ENCODE results near the gene POC1A. TPM values are rescaled to one million over a fixed set of nuclear protein-coding genes. Genes with fewer than 3 reads are reported as not detected.
"Not testable (repeated sequence)": the region's sequence is repeated elsewhere in the genome, so short reads cannot be mapped to it uniquely, and the experiment has no call there.

The POC1A gene
- total RNA-seq, 1 donor from 2014 or later, result 4.7 TPM

GRCh38 chr3:52171514-52172261 is 17.5 kb upstream of the POC1A start:
- no peak for TF ChIP-seq CTCF (IDR thresholded peaks at IDR 0.05; ENCODE audit: insufficient read depth, low read length, poor library complexity, severe bottlenecking)
- H3K4me3 ChIP-seq (ENCODE audit: low read depth, low read length), result no peak overlapping the region
- H3K27me3 ChIP-seq (ENCODE audit: control insufficient read depth, insufficient read depth, low read length), result no peaks in the 10 kb centered on the region
- H3K36me3 ChIP-seq (ENCODE audit: control insufficient read depth, insufficient read depth, low read length), result no peaks in the 10 kb centered on the region
- no peak for DNase-seq (ENCODE audit: low read depth)

DNA sequence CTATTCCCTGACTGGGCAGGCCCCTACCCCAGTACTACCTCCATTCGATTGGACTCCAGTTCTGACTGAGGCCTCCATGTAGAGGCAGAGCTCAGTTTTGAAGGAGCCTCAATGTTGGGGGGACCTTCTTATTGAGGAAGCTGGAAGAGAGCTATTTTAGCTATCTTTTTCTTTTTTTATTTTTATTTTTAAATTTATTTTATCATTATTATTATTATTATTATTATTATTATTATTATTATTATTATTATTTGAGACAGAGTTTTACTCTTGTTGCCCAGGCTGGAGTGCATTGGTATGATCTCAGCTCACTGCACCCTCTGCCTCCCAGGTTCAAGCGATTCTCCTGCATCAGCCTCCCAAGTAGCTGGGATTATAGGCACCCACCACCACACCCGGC is 16.0 kb upstream of the POC1A start:
- H3K27me3 ChIP-seq (ENCODE audit: control insufficient read depth, insufficient read depth, low read length); DNase-seq (ENCODE audit: low read depth); H3K36me3 ChIP-seq (ENCODE audit: control insufficient read depth, insufficient read depth, low read length); H3K4me3 ChIP-seq (ENCODE audit: low read depth, low read length): not testable (repeated sequence)

- Histone ChIP-seq H3K4me3 (ENCODE audit: low read depth, low read length) (no peak overlapping the region), H3K27me3 (ENCODE audit: control insufficient read depth, insufficient read depth, low read length) (no peaks in the 10 kb centered on the region), H3K36me3 (ENCODE audit: control insufficient read depth, insufficient read depth, low read length) (no peaks in the 10 kb centered on the region)
- no peak for DNase-seq (ENCODE audit: low read depth)
- TF ChIP-seq CTCF (IDR thresholded peaks at IDR 0.05; ENCODE audit: insufficient read depth, low read length, poor library complexity, severe bottlenecking), result no peak
Measured at GRCh38 chr3:52167240-52167639, 13.0 kb upstream of the POC1A start.

GRCh38 chr3:52162250-52162872 is 8.1 kb upstream of the POC1A start:
- no peaks in the 10 kb centered on the region for H3K36me3 ChIP-seq (ENCODE audit: control insufficient read depth, insufficient read depth, low read length)
- H3K27me3 ChIP-seq (ENCODE audit: control insufficient read depth, insufficient read depth, low read length), result no peaks in the 10 kb centered on the region
- no peak overlapping the region for H3K4me3 ChIP-seq (ENCODE audit: low read depth, low read length)
- TF ChIP-seq CTCF (IDR thresholded peaks at IDR 0.05; ENCODE audit: insufficient read depth, low read length, poor library complexity, severe bottlenecking), result no peak
- no peak for DNase-seq (ENCODE audit: low read depth)

DNA sequence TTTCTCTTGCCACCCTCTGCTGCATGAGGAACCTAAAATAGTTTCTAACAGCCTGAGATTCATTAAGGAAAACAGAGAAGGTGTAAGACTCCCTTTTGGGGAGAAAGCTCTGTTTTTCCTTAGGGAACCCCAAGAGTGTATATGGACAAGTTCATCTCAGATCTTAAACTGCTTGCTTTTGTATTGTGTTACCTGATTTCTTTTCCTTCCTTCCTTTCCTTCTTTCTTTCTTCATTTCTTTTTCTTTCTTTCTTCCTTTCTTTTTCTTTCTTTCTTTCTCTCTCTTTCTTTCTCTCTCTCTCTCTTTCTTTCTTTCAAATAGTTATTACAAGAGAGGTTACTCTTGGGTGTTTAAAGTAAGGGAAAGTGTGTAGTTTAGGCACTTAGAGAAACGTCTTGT is 5.3 kb upstream of the POC1A start:
- H3K4me3 ChIP-seq (ENCODE audit: low read depth, low read length), result no peak overlapping the region
- no peak for TF ChIP-seq CTCF (IDR thresholded peaks at IDR 0.05; ENCODE audit: insufficient read depth, low read length, poor library complexity, severe bottlenecking)
- no peaks in the 10 kb centered on the region for H3K36me3 ChIP-seq (ENCODE audit: control insufficient read depth, insufficient read depth, low read length)
- no peak for DNase-seq (ENCODE audit: low read depth)
- H3K27me3 ChIP-seq (ENCODE audit: control insufficient read depth, insufficient read depth, low read length), result no peaks in the 10 kb centered on the region

DNA sequence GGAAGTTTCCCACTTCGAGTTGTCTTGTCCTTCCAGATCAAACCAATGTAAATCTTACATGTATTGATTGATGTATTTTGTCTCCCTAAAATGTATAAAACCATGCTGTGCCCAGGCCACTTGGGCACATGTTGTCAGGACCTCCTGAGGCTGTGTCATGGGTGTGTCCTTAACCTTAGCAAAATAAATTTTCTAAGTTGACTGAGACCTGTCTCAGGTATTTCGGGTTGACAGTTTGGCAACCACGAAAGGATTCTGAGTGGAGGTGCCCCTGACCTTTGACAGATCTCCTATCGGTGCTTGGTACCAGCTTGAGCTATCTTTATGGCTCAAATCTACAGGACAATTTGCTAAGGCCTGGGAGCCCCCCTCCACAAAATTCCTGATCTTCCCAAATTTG is 1.7 kb upstream of the POC1A start:
- DNase-seq (ENCODE audit: low read depth), result no peak
- Histone ChIP-seq H3K27me3 (ENCODE audit: control insufficient read depth, insufficient read depth, low read length) (no peaks in the 10 kb centered on the region), H3K4me3 (ENCODE audit: low read depth, low read length) (no peak overlapping the region), H3K36me3 (ENCODE audit: control insufficient read depth, insufficient read depth, low read length) (no peaks in the 10 kb centered on the region)
- no peak for TF ChIP-seq CTCF (IDR thresholded peaks at IDR 0.05; ENCODE audit: insufficient read depth, low read length, poor library complexity, severe bottlenecking)
